DND-41 (cell line): Measurements from ENCODE around the gene PHC2.

Source experiments
- ATAC-seq: fragments of 200-7000 bp; cut with Tn5 transposase; 3 replicates; pipeline ENCODE4 v1.9.1; 2021; ENCODE audit warnings: low read depth; ENCODE audit not compliant: insufficient read depth
- DNase-seq: peaks from one replicate; pipeline ENCODE4 v3.0.0-alpha.2; 2020
- H2AFZ ChIP-seq: 2 replicates; pipeline ENCODE4 v1.6.0; 2012; ENCODE audit warnings: low read depth, low read length
- H3K27ac ChIP-seq: 2 replicates; pipeline ENCODE4 v1.5.1; 2012; ENCODE audit warnings: low read length, inconsistent platforms
- H3K27me3 ChIP-seq: fragments of 200-600 bp; sonication (generic); 2 replicates; pipeline ENCODE4 v1.6.0; 2012; ENCODE audit warnings: low read length, mild to moderate bottlenecking, inconsistent platforms; ENCODE audit not compliant: insufficient read depth, poor library complexity
- H3K36me3 ChIP-seq: 2 replicates; pipeline ENCODE4 v1.5.1; 2012; ENCODE audit warnings: low read length, inconsistent platforms; ENCODE audit not compliant: insufficient read depth
- H3K4me1 ChIP-seq: 2 replicates; pipeline ENCODE4 v1.5.1; 2012; ENCODE audit warnings: mild to moderate bottlenecking, low read length; ENCODE audit not compliant: insufficient read depth
- H3K4me2 ChIP-seq: 2 replicates; pipeline ENCODE4 v1.6.0; 2012; ENCODE audit warnings: mild to moderate bottlenecking, moderate library complexity, low read length, inconsistent platforms; ENCODE audit not compliant: insufficient read depth
- H3K4me3 ChIP-seq, 2 experiments: fragments of 200-600 bp in 1 of 2; shearing (Covaris generic) in 1 of 2; 2 replicates each; pipeline ENCODE4 v1.5.1; 2012 to 2016; ENCODE audit warnings: inconsistent platforms in 2 of 2, low read length in 2 of 2, mild to moderate bottlenecking in 2 of 2, low read depth in 1 of 2, moderate library complexity in 1 of 2
- H3K79me2 ChIP-seq: 2 replicates; pipeline ENCODE4 v1.6.0; 2012; ENCODE audit warnings: low read length, inconsistent platforms; ENCODE audit not compliant: insufficient read depth
- H3K9ac ChIP-seq: 2 replicates; pipeline ENCODE4 v1.6.0; 2012; ENCODE audit warnings: low read depth, mild to moderate bottlenecking, inconsistent platforms, low read length, moderate library complexity
- H3K9me3 ChIP-seq: 2 replicates; pipeline ENCODE4 v1.5.1; 2012; ENCODE audit warnings: low read length, moderate library complexity, mild to moderate bottlenecking, inconsistent platforms; ENCODE audit not compliant: insufficient read depth, severe bottlenecking
- H4K20me1 ChIP-seq: 2 replicates; pipeline ENCODE4 v1.6.0; 2012; ENCODE audit warnings: low read length; ENCODE audit not compliant: insufficient read depth
- CTCF ChIP-seq: IDR thresholded peaks from 2 replicates; pipeline ENCODE4 v1.5.1; 2012; ENCODE audit warnings: borderline replicate concordance, low read length, moderate library complexity, mild to moderate bottlenecking; ENCODE audit not compliant: poor library complexity, severe bottlenecking; ENCODE audit errors: extremely low read depth
- EZH2 ChIP-seq: IDR thresholded peaks from 3 replicates; pipeline ENCODE4 v1.6.1; 2012; ENCODE audit warnings: borderline replicate concordance, low read depth, mild to moderate bottlenecking, moderate library complexity, low read length, inconsistent platforms; ENCODE audit not compliant: severe bottlenecking

Gene PHC2

GRCh38 chr1:33346533-33346926 is 84.4 kb downstream of the PHC2 start:
- peak overlapping the region; percentile 82; the same call in 1 of the 2 replicates for H3K9ac ChIP-seq
- no peaks in the 10 kb centered on the region for H3K27me3 ChIP-seq
- peak overlapping the region; percentile 75 for H3K27ac ChIP-seq
- peaks cover 47% of the 10 kb centered on the region for H3K36me3 ChIP-seq
- H3K4me2 ChIP-seq = peak overlapping the region; percentile 97
- H3K4me1 ChIP-seq = peaks cover 48% of the 10 kb centered on the region
- peak overlapping the region in 1 of 2 experiments; percentile 65; a peak in 1 of 4 replicates for H3K4me3 ChIP-seq
- no peaks in the 10 kb centered on the region for H3K9me3 ChIP-seq
- TF ChIP-seq CTCF (no peak), EZH2 (no peak)
- peaks cover 80% of the 10 kb centered on the region for H3K79me2 ChIP-seq
- no peak overlapping the region for H2AFZ ChIP-seq
- ATAC-seq (no peak), DNase-seq (no peak)
- H4K20me1 ChIP-seq = peaks cover 62% of the 10 kb centered on the region

- no peaks in the 10 kb centered on the region for H3K27me3 ChIP-seq
- H3K79me2 ChIP-seq = peaks cover 95% of the 10 kb centered on the region
- H3K4me1 ChIP-seq = peaks cover 33% of the 10 kb centered on the region
- no peak overlapping the region for H3K27ac ChIP-seq
- H3K9me3 ChIP-seq = no peaks in the 10 kb centered on the region
- H3K36me3 ChIP-seq = peaks cover 52% of the 10 kb centered on the region
- no peak overlapping the region for H3K9ac ChIP-seq
- no peak for TF ChIP-seq EZH2
- TF ChIP-seq CTCF = no peak
- H3K4me3 ChIP-seq = no peak overlapping the region
- H3K4me2 ChIP-seq = peak overlapping the region; percentile 97; the same call in 1 of the 2 replicates
- no peak overlapping the region for H2AFZ ChIP-seq
- DNase-seq = no peak
- peaks cover 75% of the 10 kb centered on the region for H4K20me1 ChIP-seq
- ATAC-seq = no peak
Observed at GRCh38 chr1:33344896-33345560, 85.9 kb downstream of the PHC2 start.

DNA sequence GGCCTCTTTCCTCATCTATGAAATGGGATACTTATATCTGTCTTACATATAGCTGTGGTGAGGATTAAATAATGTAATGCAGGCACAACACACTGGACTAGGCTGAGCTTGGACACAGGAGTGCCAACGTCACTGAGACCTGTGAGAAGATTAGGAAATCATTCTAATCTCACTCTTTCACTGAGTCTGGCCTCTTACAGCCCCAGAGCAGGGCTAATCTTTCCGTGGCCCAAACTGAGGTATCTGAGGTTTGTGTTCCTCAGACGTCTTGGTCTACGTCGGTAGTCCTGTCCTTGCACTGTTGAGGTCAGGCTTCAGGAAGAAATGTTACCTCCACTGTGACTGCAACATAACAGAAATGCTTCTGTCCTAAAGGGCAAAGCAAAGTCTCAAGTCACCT is 87.4 kb downstream of the PHC2 start:
- ATAC-seq (no peak), DNase-seq (no peak)
- Histone ChIP-seq H3K27me3 (no peaks in the 10 kb centered on the region), H3K27ac (no peak overlapping the region), H3K4me3 (no peak overlapping the region), H3K79me2 (peaks cover 100% of the 10 kb centered on the region), H3K9me3 (no peaks in the 10 kb centered on the region), H4K20me1 (peaks cover 87% of the 10 kb centered on the region), H3K36me3 (peaks cover 55% of the 10 kb centered on the region), H3K4me1 (peaks cover 30% of the 10 kb centered on the region), H3K9ac (no peak overlapping the region), H2AFZ (no peak overlapping the region), H3K4me2 (no peak overlapping the region)
- TF ChIP-seq CTCF (no peak), EZH2 (no peak)
